ENCODE measurements around the gene POLR3H. TPM values are rescaled to one million over a fixed set of nuclear protein-coding genes. Genes with fewer than 3 reads are reported as not detected.
A peak's percentile ranks its signal among the peaks of the same experiment; 100 is the strongest.

POLR3H gene
- total RNA-seq, 4 donors from 2014 or later: 17.7 to 27.0 (median 23.4) TPM

DNA sequence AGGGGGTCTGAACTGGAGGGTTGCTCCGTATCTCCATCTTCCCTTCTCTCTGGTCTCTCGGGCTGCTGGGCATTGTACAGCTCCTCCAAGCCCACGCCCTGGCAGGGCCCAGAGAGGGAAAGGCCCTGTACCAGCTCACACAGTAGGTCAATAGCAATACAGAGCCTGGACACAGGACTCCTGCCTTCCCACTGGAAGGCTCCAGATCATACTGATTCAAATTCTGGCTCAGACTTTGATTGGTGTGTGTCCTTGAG lies 23.2 kb upstream of the POLR3H start:
- no peaks in the 10 kb centered on the region for H3K9me3 ChIP-seq
- peak overlapping the region in 2 of 4 donors; percentile 63 to 67 for H3K27ac ChIP-seq
- no peak for TF ChIP-seq EP300 (IDR thresholded peaks at IDR 0.05)
- no peak for TF ChIP-seq POLR2A (IDR thresholded peaks at IDR 0.05)
- TF ChIP-seq, protein P1, sequence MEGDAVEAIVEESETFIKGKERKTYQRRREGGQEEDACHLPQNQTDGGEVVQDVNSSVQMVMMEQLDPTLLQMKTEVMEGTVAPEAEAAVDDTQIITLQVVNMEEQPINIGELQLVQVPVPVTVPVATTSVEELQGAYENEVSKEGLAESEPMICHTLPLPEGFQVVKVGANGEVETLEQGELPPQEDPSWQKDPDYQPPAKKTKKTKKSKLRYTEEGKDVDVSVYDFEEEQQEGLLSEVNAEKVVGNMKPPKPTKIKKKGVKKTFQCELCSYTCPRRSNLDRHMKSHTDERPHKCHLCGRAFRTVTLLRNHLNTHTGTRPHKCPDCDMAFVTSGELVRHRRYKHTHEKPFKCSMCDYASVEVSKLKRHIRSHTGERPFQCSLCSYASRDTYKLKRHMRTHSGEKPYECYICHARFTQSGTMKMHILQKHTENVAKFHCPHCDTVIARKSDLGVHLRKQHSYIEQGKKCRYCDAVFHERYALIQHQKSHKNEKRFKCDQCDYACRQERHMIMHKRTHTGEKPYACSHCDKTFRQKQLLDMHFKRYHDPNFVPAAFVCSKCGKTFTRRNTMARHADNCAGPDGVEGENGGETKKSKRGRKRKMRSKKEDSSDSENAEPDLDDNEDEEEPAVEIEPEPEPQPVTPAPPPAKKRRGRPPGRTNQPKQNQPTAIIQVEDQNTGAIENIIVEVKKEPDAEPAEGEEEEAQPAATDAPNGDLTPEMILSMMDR (IDR thresholded peaks at IDR 0.05): no peak
- no peak for TF ChIP-seq POLR2AphosphoS5 (IDR thresholded peaks at IDR 0.05)
- no peak for ATAC-seq
- WGBS, 2 donors (ENCODE audit: low coverage in 1 of 2): 0 to 17% methylated on average over 1 of the region's 3 CpGs
- peaks cover 0 to 49% (median 3%) of the 10 kb centered on the region in 3 donors for H3K4me1 ChIP-seq
- no peaks in the 10 kb centered on the region for H3K36me3 ChIP-seq
- no peak overlapping the region for H3K4me3 ChIP-seq
- H3K27me3 ChIP-seq: no peaks in the 10 kb centered on the region

DNA sequence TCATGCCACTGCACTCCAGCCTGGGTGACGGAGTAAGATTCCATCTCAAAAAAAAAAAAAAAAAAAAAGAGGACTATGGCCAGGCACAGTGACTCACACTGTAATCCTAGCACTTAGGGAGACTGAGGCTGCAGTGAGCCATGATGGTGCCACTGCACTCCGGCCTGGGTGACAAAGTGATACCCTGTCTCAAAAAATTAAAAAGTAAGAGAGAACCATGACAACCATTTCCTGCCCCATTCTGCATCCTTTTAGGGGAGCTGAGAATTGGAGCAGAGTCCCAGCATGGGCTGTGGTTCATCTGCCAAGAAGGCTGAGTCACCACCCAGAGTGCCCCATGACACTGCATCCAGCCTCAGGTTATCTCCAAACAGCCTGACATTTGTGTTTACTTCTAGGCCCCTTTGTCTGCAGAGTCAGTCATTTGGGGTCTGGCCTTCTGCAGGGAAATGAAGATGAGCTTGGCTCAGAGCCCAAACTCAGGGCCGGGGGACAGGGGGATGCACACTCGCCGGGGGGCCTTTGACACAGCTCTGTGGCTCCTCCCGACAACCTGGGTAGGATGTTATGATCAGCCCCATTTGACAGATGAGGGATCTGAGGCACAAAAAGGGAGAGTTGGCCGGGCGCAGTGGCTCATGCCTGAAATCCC lies 21.3 kb upstream of the POLR3H start:
- peak; percentile 65 for ATAC-seq
- TF ChIP-seq EP300 (IDR thresholded peaks at IDR 0.05): no peak
- no peak for TF ChIP-seq POLR2A (IDR thresholded peaks at IDR 0.05)
- peak; percentile 41 for TF ChIP-seq POLR2AphosphoS5 (IDR thresholded peaks at IDR 0.05)
- TF ChIP-seq, protein P1 (IDR thresholded peaks at IDR 0.05): no peak
- H3K36me3 ChIP-seq: no peaks in the 10 kb centered on the region
- 0 to 34% methylated on average over 1 to 4 of the region's 8 CpGs for WGBS, 2 donors (ENCODE audit: low coverage in 1 of 2)
- H3K27me3 ChIP-seq: no peaks in the 10 kb centered on the region
- no peaks in the 10 kb centered on the region for H3K9me3 ChIP-seq
- peak overlapping the region in 3 of 4 donors; percentile 63 to 73 (median 67) for H3K27ac ChIP-seq
- peaks cover 0 to 68% (median 3%) of the 10 kb centered on the region in 3 donors for H3K4me1 ChIP-seq
- no peak overlapping the region for H3K4me3 ChIP-seq

DNA sequence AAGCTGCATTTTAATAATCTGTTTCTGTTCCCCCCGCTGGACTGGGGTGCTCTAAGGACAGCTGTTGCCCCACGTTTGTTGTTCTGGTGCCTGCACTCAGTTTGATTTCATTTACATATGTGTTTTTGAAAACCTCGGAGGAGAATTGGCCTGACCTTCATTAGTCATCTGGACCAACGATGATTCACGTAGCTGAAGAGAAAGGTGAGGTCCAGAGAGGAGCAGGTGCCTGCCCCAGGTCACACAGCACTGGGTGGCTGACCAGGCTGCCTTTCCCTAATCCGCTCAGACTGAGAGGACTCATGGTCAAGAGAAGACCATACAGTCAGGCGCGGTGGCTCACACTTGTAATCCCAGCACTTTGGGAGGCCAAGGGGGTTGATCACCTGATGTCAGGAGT lies 20.3 kb upstream of the POLR3H start:
- Histone ChIP-seq H3K4me1 (peaks cover 0 to 77% (median 3%) of the 10 kb centered on the region in 3 donors), H3K36me3 (no peaks in the 10 kb centered on the region), H3K9me3 (no peaks in the 10 kb centered on the region), H3K27me3 (no peaks in the 10 kb centered on the region), H3K27ac (peak overlapping the region in 3 of 4 donors; percentile 46 to 73 (median 63)), H3K4me3 (no peak overlapping the region)
- 60 to 73% methylated on average over 1 to 3 of the region's 8 CpGs for WGBS, 2 donors (ENCODE audit: low coverage in 1 of 2)
- ATAC-seq: no peak
- TF ChIP-seq POLR2A (IDR thresholded peaks at IDR 0.05): no peak
- TF ChIP-seq EP300 (IDR thresholded peaks at IDR 0.05): no peak
- TF ChIP-seq, protein P1 (IDR thresholded peaks at IDR 0.05): no peak
- no peak for TF ChIP-seq POLR2AphosphoS5 (IDR thresholded peaks at IDR 0.05)

DNA sequence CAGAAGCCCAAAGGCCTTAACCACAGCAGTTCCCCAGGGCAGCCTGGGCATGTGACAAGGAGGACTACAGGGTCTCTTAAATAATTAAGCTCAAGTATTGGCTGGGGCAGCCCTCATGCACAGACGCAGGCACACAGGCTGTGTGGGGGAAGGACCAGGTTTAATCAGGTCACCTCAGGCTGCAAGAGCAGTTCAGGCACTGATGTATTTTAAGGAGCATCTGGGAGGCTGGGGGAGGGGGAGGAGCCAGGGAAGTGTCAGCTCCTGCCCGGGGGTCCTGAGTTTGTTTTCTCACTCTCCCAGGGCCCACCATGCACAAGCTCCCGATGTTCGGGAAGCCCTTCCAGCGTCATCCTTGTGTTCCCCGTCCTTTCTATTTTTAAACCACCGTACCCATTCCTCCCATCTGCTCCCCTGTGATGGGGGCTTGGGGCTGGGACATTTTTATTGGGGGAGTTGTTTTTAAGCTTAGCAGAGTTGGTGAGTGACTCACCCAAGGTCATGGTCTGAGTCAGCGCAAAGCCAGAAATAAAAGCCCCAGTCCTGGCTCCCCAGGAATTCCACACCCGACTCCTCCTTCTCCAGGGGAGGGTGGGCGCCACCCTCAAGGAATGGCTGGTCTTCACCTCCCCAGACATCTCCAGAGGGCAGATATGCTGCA lies 18.9 kb upstream of the POLR3H start:
- H3K4me1 ChIP-seq: peaks cover 0 to 83% (median 3%) of the 10 kb centered on the region in 3 donors
- no peak overlapping the region for H3K4me3 ChIP-seq
- no peaks in the 10 kb centered on the region for H3K9me3 ChIP-seq
- peak overlapping the region in 3 of 4 donors; percentile 59 to 74 (median 68) for H3K27ac ChIP-seq
- no peaks in the 10 kb centered on the region for H3K36me3 ChIP-seq
- TF ChIP-seq POLR2AphosphoS5 (IDR thresholded peaks at IDR 0.05) (peak; percentile 31), EP300 (IDR thresholded peaks at IDR 0.05) (no peak)
- no peaks in the 10 kb centered on the region for H3K27me3 ChIP-seq
- ATAC-seq: no peak
- 9 to 19% methylated on average over 6 to 8 of the region's 10 CpGs for WGBS, 2 donors (ENCODE audit: low coverage in 1 of 2)

DNA sequence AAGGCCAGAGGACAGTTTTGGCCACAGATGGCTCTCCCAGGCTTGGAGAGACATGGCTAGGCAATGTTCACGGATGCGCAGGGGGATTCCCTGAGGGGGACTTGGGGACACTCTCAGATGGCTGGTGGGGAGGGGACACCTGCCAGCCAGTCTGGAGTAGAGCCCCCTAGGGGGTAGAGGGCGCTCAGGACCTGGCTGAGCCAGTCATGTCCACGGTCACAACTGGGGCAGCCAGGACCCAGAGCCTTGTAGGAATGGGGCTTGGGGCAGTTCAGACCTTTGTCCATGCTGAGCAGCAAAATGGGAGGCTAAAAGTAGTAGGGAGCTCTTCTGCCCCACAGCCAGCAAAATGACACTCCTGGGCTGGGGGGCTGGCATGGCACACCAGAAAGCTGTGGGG lies 18.2 kb upstream of the POLR3H start:
- H3K36me3 ChIP-seq: no peaks in the 10 kb centered on the region
- no CpG with 5 or more reads among the region's 4 CpGs for WGBS, 2 donors (ENCODE audit: low coverage in 1 of 2)
- peak overlapping the region in 3 of 4 donors; percentile 59 to 74 (median 68) for H3K27ac ChIP-seq
- H3K4me3 ChIP-seq: no peak overlapping the region
- TF ChIP-seq POLR2A (IDR thresholded peaks at IDR 0.05) (no peak), POLR2AphosphoS5 (IDR thresholded peaks at IDR 0.05) (no peak), EP300 (IDR thresholded peaks at IDR 0.05) (no peak)
- TF ChIP-seq, protein P1 (IDR thresholded peaks at IDR 0.05): no peak
- no peaks in the 10 kb centered on the region for H3K9me3 ChIP-seq
- H3K27me3 ChIP-seq: no peaks in the 10 kb centered on the region
- ATAC-seq: no peak
- H3K4me1 ChIP-seq: peaks cover 0 to 88% (median 9%) of the 10 kb centered on the region in 3 donors

Measured in gastroesophageal sphincter (tissue), 4 donors.